ENCODE results near the gene G2E3.
A peak's percentile ranks its signal among the peaks of the same experiment; 100 is the strongest.
"Not testable (repeated sequence)": the region's sequence is repeated elsewhere in the genome, so short reads cannot be mapped to it uniquely, and the experiment has no call there.

Gene G2E3

DNA sequence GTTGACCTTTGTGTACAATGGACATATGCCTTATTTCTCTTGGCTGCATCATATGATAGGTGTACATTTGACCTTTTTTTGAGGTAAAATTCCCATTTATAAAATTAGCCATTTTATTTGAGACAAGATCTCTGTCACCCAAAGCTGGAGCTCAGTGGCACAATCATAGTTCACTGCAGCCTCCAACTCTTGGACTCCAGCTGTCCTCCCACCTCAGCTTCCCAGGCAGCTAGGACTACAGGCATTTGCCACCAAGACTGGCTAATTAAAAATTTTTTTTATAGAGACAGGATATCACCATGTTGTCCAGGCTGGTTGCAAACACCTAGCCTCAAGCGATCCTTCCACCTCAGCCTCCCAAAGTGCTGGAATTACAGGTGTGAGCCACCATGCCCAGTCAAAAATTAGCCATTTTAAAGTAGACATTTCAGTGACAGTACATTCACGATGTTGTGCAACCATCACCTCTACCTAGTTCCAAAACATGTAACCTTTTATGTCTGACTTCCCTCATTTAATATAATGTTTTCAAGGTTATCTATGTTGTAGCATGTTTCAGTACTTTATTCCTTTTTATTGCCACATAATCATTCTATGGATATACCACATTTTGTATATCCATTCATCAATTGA, 5.4 kb downstream of the G2E3 start:
- DNase-seq: no peak

DNA sequence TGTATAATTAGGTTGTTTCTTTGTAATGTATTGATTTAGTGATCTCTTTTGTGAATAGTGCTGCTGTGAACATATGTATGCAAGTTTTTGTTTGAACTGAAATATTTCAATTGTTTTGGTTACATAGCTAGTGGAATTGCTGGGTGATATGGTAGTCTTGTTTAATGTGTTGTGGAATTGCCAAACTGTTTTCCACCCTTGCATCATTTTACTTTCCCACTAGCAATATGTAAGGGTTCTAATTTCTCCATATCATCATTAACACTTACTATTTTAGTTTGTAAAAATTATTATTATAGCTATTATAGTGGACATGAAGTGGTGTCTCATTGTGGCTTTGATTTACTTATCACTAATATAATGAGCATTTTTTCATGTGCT, 5.9 kb downstream of the G2E3 start:
- no peak for DNase-seq

DNA sequence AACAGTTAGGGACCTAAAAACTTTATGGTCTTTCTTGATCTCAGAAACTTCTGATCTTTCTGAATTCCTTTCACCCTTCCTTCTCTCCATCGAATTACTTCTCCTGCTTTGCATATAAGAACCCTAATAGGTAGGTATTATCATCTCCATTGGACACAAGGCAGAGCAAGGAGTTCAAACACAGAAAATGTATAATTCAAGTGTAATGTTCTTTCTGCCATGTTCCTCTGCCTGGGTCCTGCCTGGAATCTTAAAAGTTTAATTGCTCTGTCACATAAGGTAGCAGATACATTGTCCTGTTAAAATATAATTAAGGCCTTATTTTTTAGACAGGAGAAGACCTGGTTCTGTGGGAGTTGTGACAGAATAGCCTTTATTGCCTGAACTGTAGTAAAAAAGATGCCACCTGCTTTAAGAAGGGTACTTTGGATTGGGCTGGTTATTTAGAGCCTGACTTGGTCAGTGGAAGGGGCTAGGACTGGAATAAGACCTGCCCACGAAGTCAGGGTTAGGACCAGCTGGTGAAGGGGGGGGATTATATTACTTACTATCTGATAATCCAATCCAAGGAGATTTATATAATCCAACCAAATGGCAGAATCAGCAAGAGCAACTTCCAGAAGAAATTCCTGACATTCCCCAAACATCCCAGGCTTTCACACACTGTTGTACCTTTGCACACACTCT, 10.4 kb downstream of the G2E3 start:
- DNase-seq: peak; percentile 38

DNA sequence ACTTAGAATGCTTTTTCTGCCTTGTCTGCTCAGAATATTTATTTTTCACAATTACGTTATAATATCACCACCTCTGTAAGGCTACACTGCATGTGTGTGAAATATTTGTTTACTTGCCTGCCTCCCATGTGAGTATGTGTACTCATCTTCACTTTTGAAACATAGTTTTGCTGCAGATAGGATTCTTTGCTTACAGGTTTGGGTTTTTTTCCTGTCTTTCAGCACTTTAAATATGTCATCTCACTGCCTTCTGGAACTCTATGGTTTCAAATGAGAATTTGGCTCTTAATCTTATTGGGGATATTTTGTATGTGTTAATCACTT, 10.9 kb downstream of the G2E3 start:
- no peak for DNase-seq

DNA sequence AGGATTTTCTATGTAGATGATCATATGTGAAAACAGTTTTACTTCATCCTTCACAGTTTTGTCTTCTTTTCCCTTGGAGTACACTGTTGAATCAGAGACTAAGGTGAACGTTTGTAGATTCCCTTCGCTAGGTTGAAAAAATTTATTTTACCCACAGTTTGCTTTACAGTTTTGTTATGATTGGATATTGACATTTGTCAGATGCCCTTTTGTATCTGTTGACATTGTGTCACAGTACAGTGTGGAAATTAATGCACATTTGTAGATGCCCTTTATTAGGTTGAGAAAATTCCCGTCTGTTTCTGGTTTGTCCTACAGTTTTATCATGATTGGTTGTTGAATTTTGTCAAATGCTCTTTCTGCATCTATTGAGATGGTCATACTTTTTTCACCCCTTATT, 13.3 kb downstream of the G2E3 start:
- no peak for DNase-seq

DNA sequence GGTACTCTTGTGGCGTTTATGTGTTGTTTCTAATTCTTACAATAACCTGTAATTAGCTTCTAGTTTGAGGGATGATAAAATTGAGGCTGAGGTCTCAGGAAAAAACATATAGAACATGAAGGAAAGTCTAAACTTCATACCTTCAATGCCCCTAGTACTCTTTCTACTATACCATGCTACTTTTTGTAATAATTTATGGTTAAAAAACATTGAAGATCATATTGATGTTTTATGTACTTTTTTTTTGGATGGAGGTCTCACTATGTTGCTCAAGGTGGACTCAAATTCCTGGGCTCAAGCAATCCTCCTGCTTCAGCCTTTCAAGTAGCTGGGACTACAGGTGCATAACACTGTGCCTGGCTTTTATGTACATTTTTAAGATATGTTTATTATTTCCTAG, 13.8 kb downstream of the G2E3 start:
- no peak for DNase-seq

DNA sequence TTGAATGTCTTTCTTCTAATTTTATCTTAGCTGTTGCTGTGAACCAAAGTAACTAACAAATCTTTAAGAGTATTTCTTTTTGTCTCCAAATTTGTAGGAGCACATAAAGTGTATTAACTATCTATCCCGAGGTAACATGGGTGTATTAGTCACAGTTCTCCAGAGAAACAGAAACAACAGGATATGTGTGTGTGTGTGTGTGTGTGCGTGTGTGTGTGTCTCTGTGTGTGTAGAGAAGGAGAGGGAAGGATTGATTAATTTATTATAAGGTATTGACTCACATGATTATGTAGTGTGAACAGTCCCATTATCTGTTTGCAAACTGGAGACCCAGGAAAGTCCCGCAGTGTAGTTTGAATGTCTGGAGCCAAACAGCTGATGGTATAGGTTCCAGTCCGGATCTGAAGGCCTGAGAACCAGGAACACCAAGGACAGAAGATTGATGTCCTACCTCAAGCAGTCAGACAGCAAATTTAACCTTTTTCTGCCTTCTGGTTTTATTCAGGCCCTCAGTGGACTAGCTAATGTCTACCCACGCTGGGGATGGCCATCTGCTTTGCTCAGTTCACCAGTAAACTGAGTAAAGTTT, 14.4 kb downstream of the G2E3 start:
- DNase-seq: peak; percentile 60

DNA sequence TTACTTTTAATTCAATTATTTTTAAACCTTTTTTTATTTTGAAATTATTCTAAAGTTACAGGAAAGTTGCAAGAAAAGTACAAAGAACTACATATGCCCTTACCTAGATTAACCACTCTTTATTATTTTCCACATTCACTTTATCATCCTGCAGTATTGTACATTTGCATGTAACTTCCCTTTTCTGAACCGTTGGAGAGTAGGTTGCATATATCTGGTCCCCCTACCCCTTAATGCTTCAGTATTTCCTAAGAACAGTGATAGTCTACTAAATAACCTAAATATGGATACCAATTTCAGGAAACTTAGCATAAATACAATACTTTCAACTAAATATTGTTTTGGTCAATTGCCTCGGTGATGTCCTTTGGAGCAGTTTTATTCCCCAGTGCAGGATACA, 15.0 kb downstream of the G2E3 start:
- no peak for DNase-seq

DNA sequence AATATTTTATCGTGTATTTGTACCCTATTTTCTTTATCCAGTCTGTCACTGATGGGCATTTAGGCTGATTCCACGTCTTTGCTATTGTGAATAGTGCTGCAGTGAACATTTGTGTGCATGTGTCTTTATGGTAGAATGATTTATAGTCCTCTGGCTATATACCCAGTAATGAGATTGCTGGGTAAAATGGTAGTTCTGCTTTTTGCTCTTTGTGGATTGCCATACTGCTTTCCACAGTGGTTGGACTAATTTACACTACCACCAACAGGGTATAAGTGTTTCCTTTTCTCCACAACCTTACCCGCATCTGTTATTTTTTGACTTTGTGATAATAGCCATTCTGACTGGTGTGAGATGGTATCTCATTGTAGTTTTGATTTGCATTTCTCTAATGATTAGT, 15.8 kb downstream of the G2E3 start:
- not testable (repeated sequence) for DNase-seq

DNA sequence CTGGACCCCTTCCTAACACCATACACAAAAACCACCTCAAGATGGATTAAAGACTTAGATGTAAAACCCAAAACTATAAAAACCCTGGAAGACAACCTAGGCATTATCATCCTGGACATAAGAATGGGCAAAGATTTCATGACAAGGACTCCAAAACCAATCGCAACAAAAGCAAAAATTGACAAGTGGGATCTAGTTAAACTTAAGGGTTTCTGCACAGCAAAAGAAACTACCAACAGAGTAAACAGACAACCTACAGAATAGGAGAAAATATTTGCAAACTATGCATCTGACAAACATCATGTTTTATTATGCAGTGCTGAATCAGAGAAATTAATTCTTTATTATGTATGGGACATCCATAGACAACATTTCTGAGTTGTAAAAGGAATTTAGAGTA, 17.4 kb downstream of the G2E3 start:
- DNase-seq: not testable (repeated sequence)

DNA sequence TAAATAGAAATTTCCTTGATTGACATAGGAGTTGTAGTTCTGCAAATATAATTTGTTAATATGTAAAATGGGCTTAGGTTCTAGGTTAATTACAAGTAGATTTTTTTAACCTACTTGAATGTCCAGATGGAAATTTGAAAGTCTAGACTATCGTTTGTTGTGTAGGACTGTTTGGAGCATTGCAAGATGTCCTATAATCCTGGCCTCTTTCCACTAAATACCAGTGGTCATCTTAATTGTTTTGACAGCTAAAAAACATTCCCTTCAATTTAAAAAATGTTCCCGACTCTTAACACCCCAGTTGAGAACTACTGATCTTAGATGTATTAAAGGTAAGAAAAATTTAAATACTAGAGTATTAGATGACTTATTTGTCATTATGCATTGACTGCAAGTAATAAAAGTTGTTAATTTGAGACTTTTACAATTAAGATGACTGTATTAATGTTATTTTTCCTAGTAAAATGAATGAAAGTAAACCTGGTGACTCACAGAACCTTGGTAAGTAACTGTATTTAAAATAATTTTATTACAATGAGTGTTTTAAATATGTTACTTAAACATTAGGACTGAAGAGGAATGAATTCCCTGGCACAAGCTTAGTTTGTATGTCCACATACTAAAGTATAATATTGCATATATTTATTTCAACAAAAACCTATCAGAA, 21.8 kb downstream of the G2E3 start:
- DNase-seq: peak; percentile 9

DNA sequence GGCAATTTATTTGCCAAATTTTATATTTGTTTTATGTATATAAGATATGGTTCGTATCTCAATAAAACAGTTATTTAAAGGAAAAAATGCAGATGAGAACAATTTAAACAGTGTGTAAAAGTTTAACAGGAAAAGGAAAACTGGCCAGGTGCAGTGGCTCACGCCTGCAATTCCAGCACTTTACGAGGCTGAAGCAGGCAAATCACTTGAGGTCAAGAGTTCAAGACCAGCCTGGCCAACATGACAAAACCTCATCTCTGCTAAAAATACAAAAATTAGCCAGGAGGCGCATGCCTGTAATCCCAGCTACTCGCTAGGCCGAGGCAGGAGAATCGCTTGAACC, 22.3 kb downstream of the G2E3 start:
- no peak for DNase-seq

DNA sequence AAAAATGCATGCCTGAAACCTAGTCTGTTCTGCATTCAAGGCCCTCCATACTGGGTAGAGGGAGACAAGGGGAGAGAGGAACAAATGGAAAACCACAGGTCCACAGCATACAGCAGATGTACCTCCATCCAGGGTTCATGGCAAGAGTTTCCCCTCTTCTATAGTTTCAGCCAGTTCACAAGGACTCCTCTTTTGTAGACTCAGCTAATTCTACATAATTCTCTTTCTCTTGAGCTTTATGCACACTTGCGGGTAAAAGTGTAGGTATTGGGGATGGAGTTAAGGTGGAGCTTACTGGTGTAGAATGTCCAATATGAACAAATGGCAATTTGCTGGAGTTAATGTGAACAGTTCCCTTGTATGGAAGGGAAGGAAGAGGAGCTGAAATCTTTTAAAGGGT, 23.4 kb downstream of the G2E3 start:
- DNase-seq: no peak

DNA sequence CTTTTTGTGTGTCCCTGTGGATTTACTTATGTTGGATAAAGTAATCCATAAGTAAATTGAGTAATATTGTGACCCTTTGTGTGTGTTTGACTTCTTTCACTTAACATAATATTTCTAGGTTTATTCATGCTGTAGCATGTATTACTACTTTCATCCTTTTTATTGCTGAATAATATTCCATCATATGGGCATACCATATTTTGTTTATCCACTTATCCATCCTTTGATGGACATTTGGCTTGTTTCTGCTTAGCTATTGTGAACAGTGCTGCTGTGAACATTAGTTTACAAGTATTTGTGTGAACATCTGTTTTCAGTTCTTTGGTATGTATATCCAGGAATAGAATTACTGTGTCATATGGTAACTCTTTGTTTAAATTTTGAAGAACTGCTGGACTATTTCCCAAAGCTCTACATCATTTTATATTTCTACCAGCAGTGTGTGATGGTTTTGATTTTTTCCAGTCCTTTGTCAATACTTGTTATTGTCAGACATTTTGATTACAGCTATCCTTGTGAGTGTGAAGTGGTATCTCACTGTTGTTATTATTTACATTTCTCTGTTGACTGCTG, 25.2 kb downstream of the G2E3 start:
- peak; percentile 4 for DNase-seq

DNA sequence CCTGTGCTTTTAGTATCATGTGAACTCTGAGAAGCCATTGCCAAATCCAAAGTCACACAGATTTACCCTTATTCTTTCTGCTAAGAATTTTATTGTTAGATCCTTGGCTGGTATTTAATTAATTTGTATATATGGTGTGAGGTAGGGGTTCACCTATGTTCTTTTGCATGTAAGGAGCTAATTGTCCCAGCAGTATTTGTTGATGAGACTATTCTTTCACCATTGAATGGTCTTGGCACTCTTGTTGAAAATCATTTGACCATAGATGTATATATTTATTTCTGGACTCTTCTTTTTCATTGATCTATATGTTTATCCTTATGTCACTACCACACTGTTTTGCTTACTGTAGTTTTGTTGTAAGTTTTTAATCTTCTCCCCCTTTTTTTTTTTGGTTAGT, 26.2 kb downstream of the G2E3 start:
- no peak for DNase-seq

DNA sequence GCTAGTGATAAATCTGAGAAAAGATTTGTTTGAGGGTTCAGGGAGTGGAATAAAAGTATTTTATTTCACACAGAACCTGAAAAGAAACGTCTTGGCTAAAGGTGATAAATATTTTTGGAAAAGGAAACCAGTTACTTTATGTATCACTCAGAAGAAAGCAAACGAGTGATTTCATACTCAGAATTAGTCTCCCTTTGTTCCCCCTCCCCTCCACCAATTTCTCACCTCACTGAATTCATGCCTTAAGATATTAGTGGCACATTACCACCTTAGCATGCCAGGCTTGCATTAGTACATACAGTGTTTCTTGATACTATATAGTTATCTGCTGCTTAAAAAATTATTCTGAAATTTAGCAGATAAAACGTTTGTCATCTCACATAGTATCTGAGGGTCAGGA, 28.2 kb downstream of the G2E3 start:
- DNase-seq: no peak

DNA sequence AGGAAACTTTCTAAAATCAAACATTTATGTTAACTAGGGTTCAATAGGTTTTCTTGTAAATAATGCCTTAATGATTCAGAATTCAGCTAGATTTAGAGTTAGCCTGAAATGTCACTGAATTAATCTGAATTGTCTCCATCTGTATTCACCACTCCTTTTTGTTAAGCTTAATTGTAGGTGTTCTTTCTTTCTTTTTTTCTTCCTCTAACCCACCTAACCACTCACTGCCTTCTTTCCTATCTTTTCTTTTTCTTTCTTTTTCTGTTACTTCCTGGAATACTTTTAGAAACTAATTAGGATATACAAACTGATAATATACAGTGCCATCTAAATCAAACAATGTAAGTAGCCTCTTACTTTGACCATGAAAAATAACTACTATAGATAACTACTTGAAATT, 29.9 kb downstream of the G2E3 start:
- DNase-seq: no peak

DNA sequence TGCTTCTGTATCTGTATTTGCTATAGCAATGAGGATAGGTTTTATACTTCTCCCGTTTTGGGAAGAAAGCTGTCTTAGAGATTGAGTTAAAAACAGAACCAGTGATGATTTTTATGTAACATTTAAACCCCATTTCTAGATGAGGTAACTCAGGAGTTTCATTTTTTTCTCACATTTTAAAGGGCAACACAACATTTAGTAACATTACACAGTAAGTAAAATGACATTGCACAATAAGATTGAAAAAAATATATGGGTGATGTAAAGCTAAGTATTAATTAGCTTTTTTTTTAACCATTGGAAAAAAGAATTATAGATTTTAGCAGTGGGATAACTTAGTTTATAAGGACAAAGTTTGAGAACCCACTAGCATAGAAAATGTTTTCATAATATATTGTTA, 38.0 kb downstream of the G2E3 start:
- DNase-seq: no peak

DNA sequence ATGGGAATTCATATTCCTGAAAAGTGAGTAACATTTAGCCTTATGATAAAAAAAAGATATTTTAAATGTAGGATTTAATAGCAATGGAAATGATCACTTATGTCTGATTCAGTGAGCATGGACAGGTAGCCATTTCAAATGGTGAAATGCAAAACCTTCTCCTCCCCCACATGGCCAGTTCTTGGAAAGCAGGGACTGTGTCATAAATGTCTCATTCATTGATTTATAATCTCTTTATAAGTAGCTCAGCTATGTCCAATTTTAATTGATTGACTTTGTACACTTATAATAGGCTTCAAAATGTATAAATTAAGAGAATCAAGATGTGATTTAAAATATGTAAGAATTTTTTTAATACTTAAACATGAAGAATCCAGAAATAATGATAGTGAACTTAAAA, 38.5 kb downstream of the G2E3 start:
- no peak for DNase-seq

DNA sequence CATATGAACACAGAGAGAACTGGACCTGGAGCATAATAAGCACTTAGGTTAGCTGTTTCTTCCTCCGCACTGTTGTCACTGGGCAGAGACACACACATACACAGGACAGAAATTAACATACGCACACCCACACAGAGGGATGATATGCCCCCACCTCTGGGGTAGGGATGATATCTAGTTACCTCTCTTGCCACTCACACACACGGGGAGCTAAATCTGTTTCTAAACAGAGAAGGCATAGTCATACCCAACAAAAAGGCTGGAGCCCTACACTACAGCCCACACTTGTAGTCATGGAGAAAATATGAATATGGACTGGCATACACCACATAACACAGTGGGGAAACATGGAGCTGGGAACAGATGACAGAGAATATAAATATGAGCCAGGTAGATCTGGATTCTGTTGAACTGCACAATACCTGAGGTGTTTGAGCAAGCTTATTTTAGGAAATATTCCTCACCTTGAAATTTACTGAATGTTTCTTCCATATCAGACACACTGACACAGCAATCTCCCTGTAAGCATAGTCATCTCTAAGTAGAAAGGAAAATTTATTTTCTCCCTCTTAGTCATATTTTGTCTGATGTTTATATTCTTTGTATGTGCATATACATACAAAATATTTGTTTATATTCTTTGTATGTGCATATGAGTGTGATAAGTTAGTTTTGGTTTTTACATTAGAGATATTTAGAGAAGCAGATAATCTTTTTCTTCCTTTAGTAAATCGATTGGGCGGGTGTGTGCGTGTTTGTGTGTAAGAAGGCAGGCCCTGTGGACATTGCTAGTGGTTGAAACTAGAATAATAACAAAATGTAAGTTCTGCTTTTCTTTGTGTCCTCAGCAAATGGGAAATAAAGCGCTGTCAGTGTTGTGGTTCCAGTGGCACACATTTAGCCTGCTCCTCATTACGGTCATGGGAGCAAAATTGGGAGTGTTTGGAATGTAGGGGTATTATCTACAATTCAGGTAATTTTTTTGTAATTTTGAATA, 42.3 kb downstream of the G2E3 start:
- DNase-seq: no peak

DNA sequence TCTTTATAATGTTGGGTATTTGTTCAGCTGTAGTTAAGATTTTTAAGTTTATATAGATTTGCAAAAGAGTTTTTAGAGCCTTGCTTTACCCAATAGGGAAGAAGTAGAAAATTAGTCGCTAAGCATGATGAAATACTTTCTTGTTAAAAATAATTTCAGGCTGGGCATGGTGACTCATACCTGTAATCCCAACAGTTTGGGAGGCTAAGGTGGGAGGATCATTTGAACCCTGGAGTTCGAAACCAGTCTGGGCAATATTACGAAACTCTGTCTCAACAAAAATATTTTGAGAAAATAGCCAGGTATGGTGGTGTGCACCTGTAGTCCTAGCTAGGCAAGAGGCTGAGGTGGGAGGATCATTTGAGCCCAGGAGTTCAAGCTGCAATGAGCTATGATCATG, 44.4 kb downstream of the G2E3 start:
- peak; percentile 12 for DNase-seq

DNA sequence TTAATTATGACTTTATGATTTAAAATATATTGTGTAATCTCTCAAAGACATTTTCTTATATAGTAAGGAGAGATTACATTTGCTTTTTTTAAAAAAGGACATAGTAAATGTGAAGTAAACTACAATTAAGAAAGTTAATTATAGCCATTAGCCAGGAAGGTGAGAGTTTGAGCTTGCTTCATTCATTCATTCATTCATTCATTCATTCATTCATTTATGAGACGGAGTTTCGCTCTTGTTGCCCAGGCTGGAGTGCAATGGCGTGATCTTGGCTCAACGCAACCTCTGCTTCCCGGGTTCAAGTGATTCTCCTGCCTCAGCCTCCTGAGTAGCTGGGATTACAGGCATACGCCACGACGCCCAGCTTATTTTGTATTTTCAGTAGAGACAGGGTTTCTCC, 45.7 kb downstream of the G2E3 start:
- not testable (repeated sequence) for DNase-seq
